WTC11 (cell line): ENCODE results near the gene PHF11.

Source experiments
- ATF2 ChIP-seq: sonication (generic); formaldehyde crosslinking; IDR thresholded peaks from 2 replicates; pipeline ENCODE4 v1.8.1; 2022; ENCODE audit warnings: low read depth, missing genetic modification reagents, borderline replicate concordance
- CTCF ChIP-seq: fragments of 200-600 bp; IDR thresholded peaks from 2 replicates; pipeline ENCODE4 v1.8.0; 2022; ENCODE audit warnings: antibody characterized with exemption
- NFYB ChIP-seq: sonication (generic); formaldehyde crosslinking; conservative IDR thresholded peaks from 2 replicates; pipeline ENCODE4 v1.8.0; 2022; ENCODE audit warnings: low read depth, missing genetic modification reagents
- SP1 ChIP-seq: sonication (generic); formaldehyde crosslinking; conservative IDR thresholded peaks from 2 replicates; pipeline ENCODE4 v1.8.1; 2022; ENCODE audit warnings: missing genetic modification reagents
- ZNF121 ChIP-seq: sonication (generic); formaldehyde crosslinking; IDR thresholded peaks from 2 replicates; pipeline ENCODE4 v1.8.0; 2023; ENCODE audit warnings: missing genetic modification reagents

GRCh38 chr13:49563516-49563915, 67.8 kb downstream of the PHF11 start:
- TF ChIP-seq ZNF121 (CRISPR knock-in tag) (no peak), CTCF (no peak), SP1 (CRISPR knock-in tag) (no peak), ATF2 (no peak), NFYB (CRISPR knock-in tag) (no peak)
